ENCODE data around the gene RCL1.
A peak's percentile ranks its signal among the peaks of the same experiment; 100 is the strongest.

RCL1 gene

GRCh38 chr9:4842213-4842612 is 49.5 kb downstream of the RCL1 start:
- DNase-seq (ENCODE audit: low spot score), result no peak

GRCh38 chr9:4842734-4843133 is 50.0 kb downstream of the RCL1 start:
- DNase-seq (ENCODE audit: low spot score), result no peak

- DNase-seq (ENCODE audit: low spot score), result no peak
Measured at GRCh38 chr9:4844056-4844838, 51.5 kb downstream of the RCL1 start.

- DNase-seq (ENCODE audit: low spot score), result no peak
Measured at GRCh38 chr9:4849369-4849768, 56.6 kb downstream of the RCL1 start.

GRCh38 chr9:4850603-4851310 is 58.0 kb downstream of the RCL1 start:
- no peak for DNase-seq (ENCODE audit: low spot score)

- DNase-seq (ENCODE audit: low spot score), result no peak
Measured at GRCh38 chr9:4852419-4852818, 59.7 kb downstream of the RCL1 start.

- DNase-seq (ENCODE audit: low spot score), result no peak
Measured at GRCh38 chr9:4854265-4854590, 61.5 kb downstream of the RCL1 start.

- peak; percentile 66 for DNase-seq (ENCODE audit: low spot score)
Measured at GRCh38 chr9:4855841-4856240, 63.1 kb downstream of the RCL1 start.

GRCh38 chr9:4857163-4857810 is 64.5 kb downstream of the RCL1 start:
- no peak for DNase-seq (ENCODE audit: low spot score)

- no peak for DNase-seq (ENCODE audit: low spot score)
Measured at GRCh38 chr9:4859035-4859434, 66.3 kb downstream of the RCL1 start.

GRCh38 chr9:4860383-4860782 is 67.6 kb downstream of the RCL1 start:
- no peak for DNase-seq (ENCODE audit: low spot score)

- no peak for DNase-seq (ENCODE audit: low spot score)
Measured at GRCh38 chr9:4861145-4861544, 68.4 kb downstream of the RCL1 start.

GRCh38 chr9:4861736-4862451 is 69.2 kb downstream of the RCL1 start:
- DNase-seq (ENCODE audit: low spot score), result no peak

- no peak for DNase-seq (ENCODE audit: low spot score)
Measured at GRCh38 chr9:4862506-4863250, 69.9 kb downstream of the RCL1 start.

- no peak for DNase-seq (ENCODE audit: low spot score)
Measured at GRCh38 chr9:4864234-4864661, 71.5 kb downstream of the RCL1 start.

- no peak for DNase-seq (ENCODE audit: low spot score)
Measured at GRCh38 chr9:4864698-4865097, 72.0 kb downstream of the RCL1 start.

- no peak for DNase-seq (ENCODE audit: low spot score)
Measured at GRCh38 chr9:4865681-4866080, 72.9 kb downstream of the RCL1 start.

GRCh38 chr9:4866239-4866969 is 73.7 kb downstream of the RCL1 start:
- DNase-seq (ENCODE audit: low spot score), result no peak

- no peak for DNase-seq (ENCODE audit: low spot score)
Measured at GRCh38 chr9:4873066-4873465, 80.3 kb downstream of the RCL1 start.

- DNase-seq (ENCODE audit: low spot score), result no peak
Measured at GRCh38 chr9:4875559-4875958, 82.8 kb downstream of the RCL1 start.

- no peak for DNase-seq (ENCODE audit: low spot score)
Measured at GRCh38 chr9:4879115-4879558, 86.4 kb downstream of the RCL1 start.
